NCI-H2227 (cell line): ENCODE measurements around the gene ENGASE.
"Not testable (repeated sequence)": the region's sequence is repeated elsewhere in the genome, so short reads cannot be mapped to it uniquely, and the experiment has no call there.

Source experiments
- DNase-seq: peaks from one replicate; lab custom pipeline; 2025; ENCODE audit not compliant: unreplicated experiment; lab: John Stamatoyannopoulos, UW

Gene ENGASE

DNA sequence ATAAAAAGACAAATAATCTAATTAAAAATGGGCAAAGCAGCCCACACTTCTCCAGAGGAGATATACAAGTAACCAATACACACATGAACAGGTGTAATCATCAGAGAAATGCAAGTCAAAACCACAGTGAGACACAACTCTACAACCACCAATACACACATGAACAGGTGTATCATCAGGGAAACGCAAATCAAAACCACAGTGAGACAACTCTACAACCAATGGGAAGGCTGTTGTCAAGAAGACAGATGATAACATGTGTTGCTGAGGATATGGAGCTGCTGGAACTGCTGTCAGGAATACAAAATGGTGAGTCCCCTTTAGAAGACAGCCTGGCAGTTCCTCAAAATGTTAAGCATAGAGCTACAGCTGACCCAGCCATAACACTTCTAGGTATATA is 22.5 kb upstream of the ENGASE start:
- no peak for DNase-seq

DNA sequence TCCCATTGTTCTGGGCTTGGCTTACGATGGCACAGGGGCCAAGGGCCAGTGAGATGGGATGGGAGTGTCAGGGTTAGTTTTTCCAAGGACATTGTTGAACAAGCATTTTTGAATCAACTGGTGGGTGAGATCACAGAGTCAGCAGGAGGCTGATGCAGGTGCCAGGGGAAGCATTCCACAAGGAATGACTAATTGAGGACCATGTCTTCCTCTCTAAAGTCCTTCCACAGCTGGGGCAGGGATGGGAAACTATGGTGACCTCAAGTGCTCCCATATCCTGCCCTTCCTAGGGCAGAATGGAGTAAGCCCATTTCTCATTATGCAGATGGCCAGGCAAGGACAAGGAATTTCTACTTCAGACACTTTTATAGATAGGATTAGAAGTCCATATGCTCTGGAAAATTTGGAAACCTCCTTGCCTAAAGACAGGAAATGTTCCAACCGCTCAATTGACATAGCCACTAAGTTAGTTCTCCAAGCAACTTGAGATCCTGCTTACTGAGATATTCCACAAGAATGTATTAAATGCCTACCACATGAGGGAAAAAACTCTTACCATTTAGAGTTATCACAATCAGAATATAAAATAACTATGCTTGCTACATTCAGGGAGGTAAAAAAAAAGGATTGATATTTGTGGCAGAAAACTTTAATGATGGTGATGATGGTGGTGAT is 21.2 kb upstream of the ENGASE start:
- no peak for DNase-seq

DNA sequence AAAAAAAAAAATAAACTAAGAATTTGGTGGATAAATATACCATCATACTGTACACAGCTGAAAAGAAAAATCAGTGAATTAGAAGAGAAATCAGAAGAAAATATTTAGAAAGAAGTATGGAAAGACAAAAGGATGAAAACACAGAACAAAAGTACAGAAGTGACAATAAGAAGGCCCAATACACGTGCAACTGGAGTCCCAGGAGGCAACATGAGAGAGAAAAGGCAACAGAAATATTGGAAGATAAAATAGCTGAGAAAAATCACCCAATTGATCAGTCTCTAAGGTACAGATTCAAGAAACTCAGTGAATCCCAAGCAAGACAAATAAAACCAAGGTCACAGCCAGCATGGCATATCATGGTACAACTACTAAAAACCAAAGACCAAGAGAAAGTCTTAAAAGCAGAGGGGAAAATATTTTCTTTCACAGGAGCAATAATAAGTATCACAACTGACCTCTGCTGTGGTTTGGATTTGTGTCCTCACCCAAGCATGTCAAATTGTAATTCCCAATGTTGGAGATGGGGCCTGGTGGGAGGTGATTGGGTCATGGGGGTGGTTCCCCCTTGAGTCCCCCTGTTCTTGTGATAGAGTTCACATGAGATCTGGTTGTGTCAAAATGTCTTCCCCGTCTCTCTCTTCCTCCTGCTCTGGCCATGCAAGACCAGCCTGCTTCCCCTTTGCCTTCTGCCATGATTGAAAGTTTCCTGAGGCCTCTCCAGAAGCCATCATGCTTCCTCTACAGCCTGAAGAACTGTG is 20.2 kb upstream of the ENGASE start:
- no peak for DNase-seq

DNA sequence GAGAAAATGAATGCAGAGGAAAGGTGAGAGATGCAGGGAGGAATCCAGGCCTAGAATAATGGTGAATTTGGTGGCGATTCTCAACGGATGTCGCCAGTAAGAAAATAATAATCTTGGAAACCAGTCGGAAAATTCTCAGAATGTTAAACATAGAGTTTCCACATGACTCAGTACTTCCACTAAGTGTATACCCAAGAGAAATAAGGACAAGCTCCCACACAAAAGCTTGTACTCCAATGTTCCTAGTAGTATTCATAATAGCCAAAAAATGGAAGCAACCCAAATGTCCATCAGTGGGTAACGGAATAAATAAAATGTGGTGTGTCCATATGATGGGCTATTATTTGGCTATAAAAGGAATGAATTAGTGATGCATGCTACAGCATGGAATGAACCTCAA is 19.4 kb upstream of the ENGASE start:
- DNase-seq = no peak

DNA sequence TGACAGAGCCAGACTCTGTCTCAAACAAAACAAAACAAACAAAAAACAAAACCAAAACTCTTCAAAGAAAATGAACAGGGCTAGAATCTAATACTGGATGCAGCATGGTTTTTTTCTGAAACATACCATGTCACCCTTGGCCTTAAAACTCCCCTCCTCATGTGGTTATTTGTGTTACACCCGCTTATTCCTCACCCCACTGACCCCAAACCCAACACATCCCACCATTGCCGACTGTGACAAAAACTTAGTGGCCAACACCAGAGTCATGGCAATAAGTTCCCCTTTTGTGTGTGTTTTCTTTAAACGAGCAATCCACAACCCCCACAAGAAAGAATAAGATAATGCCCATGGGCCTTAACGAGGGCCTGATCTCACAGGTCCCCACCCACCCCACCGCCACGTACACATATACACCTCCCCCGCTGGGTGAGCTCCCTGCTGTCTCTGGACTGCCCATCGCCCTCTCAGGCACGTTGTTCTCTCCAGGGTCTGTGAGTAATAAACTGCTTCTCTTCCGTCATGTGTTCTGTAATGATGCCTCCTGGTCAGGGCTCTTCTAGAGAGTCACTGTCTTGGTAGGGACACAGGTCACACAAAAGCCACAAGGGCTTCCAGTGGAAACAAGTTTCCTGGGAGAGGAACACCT is 16.8 kb upstream of the ENGASE start:
- DNase-seq = no peak

DNA sequence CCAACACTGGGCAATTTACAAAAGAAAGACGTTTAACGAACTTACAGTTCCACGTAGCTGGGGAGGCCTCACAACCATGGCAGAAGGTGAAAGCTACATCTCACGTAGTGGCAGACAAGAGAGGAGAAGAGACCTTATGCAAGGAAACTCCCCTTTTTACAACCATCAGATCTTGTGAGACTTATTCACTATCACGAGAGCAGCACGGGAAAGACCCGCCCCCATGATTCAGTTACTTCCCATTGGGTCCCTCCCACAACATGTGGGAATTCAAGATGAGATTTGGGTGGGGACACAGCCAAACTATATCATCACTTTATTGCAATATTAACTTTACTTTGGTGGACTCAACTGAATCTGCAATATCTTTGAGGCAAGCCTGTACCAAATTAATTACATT is 11.9 kb upstream of the ENGASE start:
- no peak for DNase-seq

DNA sequence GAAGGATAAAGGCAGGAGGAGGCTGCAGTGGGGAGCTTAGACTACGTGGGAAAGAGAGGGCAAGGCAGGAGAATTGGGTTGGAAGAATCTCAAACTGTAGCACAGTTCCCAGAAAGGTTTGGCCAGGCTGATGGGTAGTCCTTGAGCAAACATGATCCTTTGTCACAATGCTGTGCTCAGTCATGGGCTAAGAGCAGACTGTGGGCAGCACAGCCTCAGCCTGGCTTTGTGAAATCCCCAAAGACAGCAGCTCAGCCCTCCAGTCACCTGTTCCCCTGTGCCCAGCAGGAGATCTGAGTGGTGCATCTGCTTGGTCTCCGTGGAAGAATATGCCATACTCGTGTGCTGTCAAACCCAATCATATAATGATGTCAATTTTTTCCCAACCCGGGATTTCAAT is 10.6 kb upstream of the ENGASE start:
- no peak for DNase-seq

DNA sequence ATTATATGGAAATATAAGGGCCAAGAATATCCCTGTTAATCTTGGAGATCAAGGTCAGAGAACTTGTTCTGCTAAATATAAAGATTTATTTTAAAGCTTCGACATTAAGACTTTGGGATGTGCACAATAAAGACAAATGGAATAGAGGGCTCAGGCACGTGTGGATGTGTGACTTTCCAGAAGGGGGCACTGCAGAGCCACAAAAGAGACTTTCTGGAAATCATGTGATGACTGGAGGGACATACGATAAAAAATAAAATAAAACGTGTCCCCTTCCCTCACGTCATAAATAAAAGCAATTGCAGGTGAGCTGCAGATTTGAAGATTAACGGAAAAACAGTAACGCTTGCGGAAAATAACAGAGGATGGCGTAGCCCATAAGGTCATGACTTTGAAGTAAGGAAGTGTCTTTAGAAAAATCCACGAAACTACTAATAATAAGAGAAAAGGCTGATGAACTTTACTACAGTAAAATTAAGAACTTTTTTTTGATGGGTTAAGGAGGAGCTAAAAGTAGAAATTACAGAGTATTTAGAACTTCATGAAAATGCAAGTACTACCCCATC is 9.4 kb upstream of the ENGASE start:
- DNase-seq = no peak

DNA sequence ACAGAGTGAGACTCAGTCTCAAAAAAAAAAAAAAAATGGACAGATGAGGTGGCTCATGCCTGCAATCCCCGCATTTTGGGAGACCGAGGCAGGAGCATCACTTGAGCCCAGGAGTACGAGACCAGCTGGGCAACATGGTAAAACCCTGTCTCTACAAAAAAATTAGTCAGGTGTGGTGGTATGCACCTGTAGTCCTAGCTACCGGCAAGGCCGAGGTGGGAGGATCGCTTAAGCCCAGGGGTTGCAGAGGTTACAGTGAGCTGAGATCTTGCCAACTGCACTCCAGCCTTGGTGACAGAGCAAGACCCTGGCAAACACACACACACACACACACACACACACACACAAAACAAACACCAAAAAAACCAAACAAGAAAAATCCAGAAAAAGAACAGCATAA is 7.7 kb upstream of the ENGASE start:
- no peak for DNase-seq

DNA sequence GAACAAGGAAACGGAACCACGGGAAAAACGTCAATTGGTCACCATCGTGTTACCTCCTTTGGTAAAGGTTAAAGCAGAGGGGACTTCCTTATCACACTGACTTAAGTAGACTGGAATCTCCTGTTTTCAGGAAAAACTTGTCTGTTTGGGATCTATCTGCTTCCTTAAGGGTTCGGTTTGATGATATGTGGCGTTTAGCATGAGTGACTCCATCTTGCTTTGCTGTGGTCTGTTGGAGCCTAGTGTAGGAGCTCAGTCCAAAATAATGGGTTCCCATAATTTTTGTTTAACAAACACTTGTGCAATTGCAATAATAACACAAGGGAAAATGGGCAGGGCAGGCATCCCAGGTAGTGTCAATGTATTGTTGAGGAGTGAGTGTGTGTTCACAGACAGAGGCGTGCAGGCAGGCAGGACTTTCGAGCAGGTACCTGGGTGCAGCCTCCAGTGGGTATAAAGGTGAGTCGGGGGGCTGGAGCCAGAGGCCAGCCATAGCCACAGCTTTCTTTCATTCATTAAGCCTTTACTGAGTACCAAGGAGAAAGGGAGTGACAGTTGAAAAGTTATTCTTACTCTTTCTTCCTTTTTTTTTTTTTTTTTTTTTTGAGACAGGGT is 4.3 kb upstream of the ENGASE start:
- no peak for DNase-seq

DNA sequence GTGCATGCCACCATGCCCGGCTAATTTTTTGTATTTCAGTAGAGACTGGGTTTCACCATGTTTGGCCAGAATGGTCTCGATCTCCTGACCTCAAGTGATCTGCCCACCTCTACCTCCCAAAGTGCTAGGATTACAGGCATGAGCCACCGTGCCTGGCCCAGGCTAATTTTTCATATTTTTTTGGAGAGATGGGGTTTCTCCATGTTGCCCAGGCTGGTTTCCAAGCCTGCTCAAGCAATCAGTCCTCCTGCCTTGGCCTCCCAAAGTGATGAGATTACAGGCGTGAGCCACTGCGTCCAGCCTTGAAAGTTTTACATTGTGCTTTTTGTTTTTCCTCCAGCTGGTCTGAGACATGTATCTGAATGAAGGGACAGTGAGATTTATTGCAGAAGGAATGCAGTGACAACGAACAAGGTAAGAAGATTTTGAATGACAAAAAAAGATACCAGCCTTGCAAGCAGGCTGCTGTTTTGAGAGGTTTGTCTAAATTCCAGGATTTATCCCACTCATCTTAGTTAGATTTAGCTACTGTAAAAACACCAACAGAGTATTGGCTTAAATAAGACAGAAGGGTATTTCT is 3.4 kb upstream of the ENGASE start:
- DNase-seq = no peak

DNA sequence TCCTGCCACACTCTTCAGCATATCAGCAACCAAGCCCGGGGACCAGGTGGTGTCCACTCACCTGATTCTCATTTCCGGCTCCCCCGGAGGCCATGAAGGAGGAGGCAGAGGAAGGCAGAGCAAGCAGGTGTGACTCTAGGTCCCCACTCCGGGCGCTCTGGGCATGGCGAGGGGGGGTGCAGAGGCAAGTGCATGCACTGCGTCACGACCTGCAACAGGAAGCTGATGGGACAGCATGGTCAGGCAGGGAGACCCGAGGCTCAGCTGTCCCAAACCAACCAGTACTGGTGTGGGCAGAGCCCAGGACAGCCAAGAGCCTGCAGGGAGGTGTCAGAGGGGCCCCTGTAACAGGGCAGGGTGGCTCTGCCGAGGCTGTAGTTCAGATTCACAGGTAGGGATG is 2.1 kb upstream of the ENGASE start:
- DNase-seq = no peak

DNA sequence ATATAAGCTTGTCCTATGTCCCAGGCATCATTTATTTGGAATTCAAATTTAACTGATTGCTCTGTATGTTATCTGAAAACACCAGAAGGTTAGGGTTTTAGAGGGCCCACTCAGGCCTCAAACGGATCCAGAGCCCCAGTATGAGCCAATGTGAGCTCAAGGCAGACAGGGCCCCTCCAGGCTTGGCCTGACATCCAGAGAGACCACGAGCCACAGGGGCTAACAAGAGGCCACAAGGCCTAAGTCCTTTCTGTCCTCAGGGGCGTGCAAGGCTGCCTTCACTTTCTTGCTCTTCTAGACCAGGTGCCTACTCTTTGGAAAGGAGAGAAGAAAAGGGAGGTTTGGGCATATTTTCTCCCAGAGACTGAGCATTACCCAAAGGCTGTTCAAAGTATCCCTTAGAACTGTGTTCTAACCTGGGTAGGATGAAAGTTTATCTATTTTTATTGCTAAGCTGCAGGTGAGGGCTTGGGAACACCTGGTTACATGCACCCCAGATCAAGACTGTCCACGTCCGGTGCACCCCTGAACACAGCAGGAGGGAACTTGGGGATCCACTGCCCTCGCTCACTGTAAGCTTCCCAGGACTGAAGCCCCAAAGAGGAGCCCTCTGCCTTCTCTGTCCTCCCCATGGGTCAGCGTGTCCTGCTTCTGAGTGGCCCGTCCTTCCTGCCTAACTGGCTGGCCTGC is 1.5 kb upstream of the ENGASE start:
- DNase-seq = no peak

DNA sequence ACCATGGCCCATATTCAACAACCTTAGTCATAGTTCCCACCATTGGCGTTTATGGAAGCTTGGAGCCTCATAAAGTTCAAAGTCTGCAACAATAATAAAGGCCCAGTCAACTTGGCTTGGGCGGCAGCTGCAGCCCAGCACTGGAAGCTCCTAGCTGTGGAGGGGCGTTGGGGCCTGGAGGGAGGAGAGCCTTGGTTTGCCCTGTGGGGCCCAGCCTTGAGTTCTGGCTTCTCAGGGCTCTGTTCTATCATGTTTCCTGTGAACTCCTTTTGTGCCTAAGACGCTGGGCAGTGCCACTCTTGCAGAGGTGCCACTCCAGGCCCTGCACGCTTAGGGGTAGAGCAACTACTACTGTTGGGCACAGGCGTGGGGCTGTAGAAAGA is 927 bp upstream of the ENGASE start:
- no peak for DNase-seq

DNA sequence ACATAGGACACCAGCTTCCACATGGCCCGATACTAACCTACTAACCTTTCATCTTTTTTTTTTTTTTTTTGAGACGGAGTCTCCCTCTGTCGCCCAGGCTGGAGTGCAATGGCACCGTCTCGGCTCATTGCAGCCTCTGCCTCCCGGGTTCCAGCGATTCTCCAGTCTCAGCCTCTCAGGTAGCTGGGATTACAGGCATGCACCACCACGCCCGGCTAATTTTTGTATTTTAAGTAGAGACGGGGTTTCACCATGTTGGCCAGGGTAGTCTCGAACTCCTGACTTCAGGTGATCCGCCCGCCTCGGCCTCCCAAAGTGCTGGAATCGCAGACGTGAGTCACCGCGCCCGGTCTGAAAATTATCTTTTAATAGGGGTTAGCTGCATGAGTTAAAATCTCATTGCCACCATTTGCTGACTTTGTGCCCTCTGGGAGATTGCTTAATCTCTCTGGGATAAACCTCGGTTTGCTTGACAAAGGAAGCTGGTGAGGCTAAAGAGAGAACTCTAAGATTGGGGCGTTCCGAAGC is 439 bp upstream of the ENGASE start:
- not testable (repeated sequence) for DNase-seq

DNA sequence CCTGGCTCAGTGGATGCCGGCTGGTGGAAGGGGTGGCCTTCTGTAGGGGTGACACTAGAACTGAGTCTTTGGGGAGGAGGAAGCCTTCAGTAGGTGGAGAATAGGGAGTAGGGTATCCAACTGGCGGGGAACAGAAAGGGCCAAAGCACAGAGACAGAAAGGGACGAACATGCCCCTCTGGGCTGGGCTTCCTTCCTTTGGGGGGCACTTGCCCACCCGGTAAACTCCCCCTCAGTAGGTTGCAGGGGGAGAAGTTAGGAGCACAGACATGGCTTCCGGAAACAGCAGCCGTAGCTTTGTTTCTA is 774 bp downstream of the ENGASE start:
- no peak for DNase-seq

DNA sequence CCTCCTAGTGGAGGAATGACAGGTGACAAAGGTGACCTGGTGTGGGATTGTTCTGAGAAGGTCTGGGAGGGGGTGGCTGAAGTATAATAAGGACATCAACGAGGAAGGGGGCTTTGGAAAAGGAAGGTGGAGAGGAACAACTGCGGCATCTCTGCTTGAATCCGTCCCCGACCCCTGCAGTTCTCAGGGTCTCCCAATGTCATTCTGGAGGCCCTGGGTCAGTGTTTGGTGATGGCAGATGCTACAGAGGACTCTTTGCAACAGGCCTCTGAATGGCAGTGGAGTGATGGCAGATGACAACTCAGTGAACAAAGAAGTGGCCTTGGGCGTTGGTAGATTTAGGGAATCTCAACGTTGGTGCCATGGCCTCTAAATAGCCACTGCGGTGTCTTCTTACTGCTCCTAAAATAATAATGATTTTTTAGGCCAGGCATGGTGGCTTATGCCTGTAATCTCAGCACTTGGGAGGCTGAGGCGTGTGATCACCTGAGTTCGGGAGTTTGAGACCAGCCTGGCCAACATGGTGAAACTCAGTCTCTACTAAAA is 1.3 kb downstream of the ENGASE start:
- no peak for DNase-seq

DNA sequence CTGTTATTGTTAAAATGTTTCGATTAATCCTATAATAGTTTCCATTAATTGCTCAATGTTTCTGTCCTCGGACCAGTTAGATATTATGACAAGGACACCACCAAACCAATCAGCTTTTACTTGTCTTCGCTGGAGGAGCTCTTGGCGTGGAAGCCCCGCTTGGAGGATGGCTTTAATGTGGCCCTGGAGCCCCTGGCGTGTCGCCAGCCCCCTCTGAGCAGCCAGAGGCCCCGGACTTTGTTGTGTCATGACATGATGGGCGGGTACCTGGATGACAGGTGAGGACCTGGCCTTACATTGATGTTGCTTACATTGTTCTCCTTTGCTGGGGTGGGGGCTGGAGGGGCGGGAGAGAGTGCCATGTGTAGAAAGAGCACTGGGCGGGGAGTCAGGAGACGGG is 3.0 kb downstream of the ENGASE start:
- DNase-seq = no peak

DNA sequence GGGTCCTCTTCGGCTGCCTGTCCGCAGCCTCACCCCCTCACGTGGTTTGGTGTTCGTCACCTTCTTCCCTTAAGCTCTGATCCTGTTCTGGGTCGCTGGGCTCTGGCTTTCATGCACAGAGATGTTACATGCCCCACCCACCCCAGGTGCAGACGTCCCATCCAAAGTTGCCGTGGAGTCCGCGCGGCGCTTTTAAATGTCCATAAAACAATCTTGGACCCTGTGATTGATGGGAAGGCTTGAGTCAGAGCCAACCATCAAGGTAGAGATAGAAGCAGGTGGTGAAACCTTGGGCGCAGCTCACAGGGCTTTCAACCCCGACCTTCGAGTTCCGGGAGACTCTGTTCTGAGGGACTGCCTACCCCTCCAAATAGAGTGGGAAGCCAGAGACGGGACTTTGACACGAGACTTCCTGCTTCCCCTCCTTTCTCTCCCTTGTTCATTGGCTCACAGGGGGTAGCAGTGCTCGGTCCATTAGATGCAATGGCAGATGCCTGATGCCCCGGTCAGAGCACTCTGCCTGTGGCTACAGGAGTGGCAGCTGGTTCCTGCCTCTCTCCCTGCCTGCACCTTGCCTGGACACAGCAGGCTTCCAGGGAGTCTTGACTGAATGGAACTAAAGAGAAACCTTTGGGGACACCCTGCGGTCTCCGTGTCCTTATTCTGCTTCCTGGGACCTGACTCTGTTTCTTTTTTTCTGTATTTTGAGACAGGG is 4.0 kb downstream of the ENGASE start:
- no peak for DNase-seq
